Stimulated activated CD4-positive, alpha-beta T cell treated with anti-CD3 and anti-CD28 coated beads, Interleukin-15, amount 100 ng/mL, for 48 hours (primary cell): ENCODE results near the gene RHBDD3.
A peak's percentile ranks its signal among the peaks of the same experiment; 100 is the strongest.

Experiments used
- DNase-seq, 2 donors: peaks; one replicate each; pipeline ENCODE4 v3.0.0-alpha.2; 2020; ENCODE audit warnings: low read depth in 2 of 2

Gene RHBDD3

GRCh38 chr22:29269731-29270474 lies 2.1 kb upstream of the RHBDD3 start:
- DNase-seq = no peak

- no peak for DNase-seq
Observed at GRCh38 chr22:29269230-29269604, 1.4 kb upstream of the RHBDD3 start.

DNA sequence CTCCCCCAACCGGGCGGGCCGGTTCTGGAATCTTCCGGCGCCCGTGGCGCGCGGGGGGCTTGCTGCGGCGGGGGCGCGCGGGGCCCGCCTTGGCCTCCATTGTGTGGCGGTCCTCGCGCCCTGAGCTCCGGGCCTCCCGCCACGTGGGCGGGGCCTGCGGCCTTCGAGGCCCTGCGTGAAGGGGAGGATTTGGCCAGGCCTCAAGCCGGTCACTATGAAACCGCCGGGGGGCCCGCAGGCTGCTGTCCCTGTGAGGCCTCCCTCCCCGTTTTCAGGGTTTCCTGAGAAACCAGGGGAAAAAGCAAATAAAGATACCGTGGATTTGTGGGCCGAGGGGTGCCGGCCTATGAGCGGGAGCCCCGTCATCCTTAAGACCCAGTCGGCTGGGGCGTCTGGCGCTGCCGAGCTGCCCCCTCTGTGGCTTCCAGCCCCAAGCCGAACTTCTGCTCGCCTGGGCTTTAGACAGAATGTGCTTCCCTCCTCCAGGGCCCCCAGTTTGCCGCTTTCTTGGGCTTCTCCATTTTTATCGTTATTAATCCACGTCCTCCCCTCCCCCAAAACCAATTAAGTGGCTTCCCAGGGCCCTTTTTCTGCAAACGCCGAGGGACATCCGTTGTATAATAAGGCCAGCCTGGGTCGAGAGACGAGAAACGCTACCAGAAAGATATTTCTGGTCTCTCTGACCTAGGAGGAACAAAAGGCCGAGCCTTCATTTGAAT lies 889 bp upstream of the RHBDD3 start:
- DNase-seq = peak; percentile 12

DNA sequence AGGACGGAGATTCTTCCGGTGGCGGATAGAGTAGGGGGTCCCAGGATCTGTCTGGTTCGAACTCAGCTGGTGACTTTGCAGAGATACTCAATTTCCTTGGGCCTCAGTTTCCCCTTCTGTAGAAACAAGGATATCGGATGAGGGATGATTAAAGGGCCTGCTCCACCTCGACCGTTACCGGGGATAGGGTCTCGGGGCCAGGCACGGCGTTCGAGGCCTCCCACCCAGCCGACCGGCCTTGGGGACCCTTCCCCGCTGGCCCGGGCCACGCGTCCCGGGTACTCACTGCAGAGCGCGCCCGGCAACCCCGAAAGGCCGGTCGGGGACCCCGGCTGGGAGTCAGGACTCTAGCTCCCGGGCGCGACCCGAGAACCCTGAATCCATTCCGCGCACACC lies 321 bp downstream of the RHBDD3 start:
- DNase-seq = no peak

- DNase-seq = no peak
Observed at GRCh38 chr22:29266564-29267461, 968 bp downstream of the RHBDD3 start.

DNA sequence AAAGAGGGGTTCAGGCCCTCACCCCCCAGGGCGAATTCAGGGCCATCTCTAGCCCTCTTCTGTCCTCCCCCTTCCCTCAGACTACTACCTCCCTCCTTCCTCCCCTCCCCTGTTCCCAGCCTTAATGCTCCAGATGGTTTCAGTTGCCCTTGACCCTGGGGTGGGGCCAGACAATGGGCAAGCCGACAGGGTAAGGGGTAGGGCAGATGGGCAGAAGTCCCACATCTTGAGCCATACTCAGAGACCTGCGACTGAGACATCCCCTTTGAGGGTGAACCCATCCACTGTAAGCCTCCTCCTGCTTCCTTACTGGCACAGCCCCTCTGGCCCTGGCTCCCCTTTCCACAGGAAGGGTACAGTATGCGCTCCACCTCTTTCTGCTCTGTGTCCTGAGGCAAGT lies 1.9 kb downstream of the RHBDD3 start:
- no peak for DNase-seq

- DNase-seq = no peak
Observed at GRCh38 chr22:29265305-29265704, 2.5 kb downstream of the RHBDD3 start.

DNA sequence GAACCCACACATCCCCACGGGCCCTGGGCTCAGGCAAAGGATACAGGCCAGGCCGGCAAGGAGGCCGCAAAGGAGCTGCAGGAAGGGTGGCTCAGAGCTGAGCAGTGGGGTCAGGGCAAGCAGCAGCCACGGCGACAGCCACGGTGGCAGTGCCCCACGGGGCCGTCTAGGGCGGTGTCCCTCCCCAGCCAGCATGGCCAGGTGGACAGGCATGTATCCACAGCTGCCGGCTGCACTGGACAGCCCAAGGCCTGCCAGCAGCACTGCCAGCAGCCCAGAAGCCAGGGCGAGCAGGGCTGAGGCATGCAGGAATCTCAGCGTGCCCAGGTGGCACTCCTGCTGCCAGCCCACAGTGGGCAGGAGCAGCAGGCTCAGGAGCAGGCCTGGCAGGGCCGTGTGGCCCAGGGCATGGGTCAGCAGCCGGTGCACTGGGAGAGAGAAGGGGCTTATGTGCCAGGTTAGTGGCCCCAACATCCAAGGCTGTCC lies 3.9 kb downstream of the RHBDD3 start:
- DNase-seq = no peak

- DNase-seq = no peak
Observed at GRCh38 chr22:29260601-29261315, 7.0 kb downstream of the RHBDD3 start.

- no peak for DNase-seq
Observed at GRCh38 chr22:29260031-29260560, 7.7 kb downstream of the RHBDD3 start.

DNA sequence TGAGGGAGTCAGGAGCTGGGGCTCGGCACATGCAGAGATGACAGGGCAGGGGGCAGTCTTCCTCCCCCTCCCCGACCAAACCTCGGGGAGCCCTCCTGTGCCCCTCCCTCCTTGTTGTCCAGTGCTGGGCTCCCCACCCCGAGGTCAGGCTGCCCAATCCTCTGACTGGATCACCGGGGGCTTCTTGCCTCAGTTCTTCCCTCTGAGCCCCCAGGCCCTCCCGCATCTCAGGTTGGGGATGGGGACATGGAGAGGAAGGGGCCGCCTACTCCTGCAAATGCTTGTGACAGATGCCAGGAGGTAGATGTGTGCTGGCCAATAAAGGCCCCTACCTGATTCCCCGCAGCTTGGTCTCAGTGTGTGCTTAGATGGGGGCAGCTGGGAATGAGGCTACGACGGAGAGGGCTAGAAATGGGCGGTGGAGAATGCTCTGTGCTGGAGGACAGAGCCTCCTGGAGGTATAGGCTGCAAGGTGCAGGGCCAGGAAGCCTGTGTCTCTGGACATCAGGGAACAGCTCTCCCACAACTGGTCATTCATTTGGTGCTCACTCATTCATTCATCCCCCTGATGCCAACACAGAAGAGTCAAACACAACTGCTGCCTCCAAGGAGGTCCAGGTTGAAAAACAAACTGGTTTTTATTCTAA lies 8.4 kb downstream of the RHBDD3 start:
- no peak for DNase-seq

GRCh38 chr22:29258407-29259252 lies 9.2 kb downstream of the RHBDD3 start:
- DNase-seq = no peak

- no peak for DNase-seq
Observed at GRCh38 chr22:29257751-29258181, 10.0 kb downstream of the RHBDD3 start.

DNA sequence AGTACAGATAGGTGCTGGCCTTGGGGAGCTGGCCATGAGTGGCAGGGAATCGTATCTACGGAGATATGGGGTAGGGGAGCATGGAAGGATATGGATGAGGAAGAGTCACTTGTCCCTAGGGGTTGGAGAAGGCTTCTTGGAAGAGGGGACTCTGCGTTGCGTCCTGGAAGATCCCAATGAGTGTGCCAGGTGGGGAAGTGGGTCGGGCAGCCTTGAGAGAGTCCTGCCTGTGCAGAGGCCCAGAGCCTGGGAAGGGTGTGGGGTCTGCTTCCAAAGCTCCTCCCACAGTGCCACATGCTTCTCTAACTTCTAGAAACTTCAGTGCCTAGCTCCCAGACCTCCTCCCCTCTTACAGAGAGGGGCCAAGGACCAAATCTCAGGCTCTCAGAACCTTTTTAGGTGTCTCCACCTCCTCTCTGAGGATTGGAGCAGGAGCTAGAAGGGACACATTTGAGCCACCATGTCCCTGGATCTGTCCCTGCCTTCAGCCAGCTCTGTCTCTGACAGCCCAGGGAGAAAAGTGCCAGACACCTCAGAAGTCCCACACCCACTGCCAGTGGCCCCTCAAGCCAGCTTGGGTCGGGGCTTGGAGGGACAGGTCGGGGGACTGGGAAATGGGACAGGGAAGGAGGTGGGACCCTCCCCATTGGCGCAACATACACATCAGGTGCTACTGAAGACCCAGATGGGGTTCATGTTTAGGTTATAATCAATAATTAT lies 11.0 kb downstream of the RHBDD3 start:
- no peak for DNase-seq

GRCh38 chr22:29255064-29255621 lies 12.6 kb downstream of the RHBDD3 start:
- no peak for DNase-seq

DNA sequence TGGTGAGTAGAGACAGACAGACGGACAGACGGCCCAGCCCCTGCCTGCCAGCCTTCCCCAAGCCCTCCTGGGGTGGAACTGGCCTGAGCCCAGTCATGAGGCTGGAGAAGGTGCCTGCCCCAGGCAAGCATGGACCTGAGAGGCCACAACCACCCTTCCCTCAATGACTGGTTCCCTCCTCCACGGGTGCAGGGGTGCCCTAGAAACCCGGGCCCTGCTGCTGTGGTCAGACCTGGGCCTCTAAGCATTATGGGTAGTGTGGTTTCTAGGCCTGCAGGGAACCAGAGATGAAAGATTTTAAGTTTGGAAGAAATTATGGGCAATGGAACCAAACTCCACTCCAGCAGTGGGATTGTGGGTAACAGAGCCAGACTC lies 13.5 kb downstream of the RHBDD3 start:
- no peak for DNase-seq

DNA sequence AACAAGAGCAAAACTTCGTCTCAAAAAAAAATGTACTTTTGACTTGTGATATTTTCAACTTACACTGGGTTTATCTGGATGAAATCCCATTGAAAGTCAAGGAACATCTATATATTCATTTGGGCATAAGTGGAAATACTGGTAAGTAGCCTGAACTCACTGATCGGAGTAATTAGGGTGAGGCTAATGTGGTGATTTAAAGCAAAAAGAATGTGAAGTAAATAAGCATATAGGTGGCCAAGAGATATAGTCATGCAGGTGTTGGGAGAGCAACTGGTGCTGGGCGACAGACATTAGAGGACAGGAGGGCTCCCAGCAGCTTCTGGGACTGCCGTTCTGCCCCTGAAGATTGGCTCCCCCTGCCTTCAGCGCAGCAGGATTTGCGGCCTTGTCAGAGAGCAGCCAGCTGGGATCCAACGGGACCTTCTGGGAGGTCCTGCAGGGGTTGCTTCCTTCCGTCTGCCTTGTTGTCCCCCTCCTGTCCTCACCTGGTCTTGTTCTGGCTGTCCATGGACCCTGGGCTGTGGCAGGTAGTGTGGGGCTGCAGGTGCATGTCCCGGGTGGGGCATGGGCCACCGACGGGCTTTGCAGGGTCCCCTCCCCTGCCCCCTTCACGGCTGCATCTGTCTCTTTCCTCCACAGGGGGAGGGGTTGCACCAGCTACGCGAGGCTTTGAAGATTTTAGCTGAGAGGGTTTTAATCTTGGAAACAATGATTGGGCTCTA lies 14.1 kb downstream of the RHBDD3 start:
- no peak for DNase-seq
